COLO829 (cell line): ENCODE results near the gene DPYSL3.

Source experiments
- DNase-seq: peaks from one replicate; pipeline ENCODE4 v3.0.0; 2012; ENCODE audit warnings: low spot score

The DPYSL3 gene

GRCh38 chr5:147437161-147437596 lies 72.7 kb downstream of the DPYSL3 start:
- no peak for DNase-seq

GRCh38 chr5:147436596-147436995 lies 73.3 kb downstream of the DPYSL3 start:
- DNase-seq = no peak

DNA sequence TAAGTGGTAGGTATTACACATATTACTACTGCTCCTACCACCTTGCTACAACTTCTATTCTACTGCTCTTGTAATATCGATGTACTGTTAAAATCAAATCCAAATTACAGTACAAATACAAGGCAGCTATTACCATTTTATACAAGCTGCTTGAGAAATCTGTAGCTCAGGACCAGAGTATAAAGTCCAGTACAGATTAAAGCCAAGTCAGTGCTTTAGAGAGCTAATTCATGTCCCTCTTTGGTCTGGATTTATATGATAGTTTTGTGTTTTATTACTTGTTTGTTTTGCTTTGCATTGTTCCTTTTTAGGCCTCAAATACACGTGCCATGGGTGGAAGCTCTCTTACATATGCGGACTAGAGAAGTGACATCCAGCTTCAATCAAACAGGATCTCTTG lies 75.8 kb downstream of the DPYSL3 start:
- no peak for DNase-seq

- DNase-seq = no peak
Measured at GRCh38 chr5:147432323-147432722, 77.5 kb downstream of the DPYSL3 start.

DNA sequence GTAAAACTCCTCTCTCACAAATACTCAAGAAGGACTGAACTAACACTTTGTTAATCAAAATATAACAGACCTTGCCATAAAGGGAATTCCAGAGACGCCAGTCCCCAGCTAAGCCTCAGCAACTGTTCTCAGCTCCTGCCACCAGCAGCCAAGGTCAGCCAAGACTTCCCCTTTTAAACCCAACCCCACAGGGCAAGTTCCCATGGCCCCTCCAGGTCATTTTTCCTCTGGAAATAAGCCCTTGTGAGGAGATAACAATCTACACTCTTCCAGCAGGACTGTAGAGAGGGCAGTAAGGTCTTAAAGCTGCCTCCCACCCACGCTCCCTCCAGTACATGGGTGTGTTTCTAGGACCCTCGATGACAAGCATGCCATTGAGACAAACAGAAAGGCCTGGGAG lies 78.3 kb downstream of the DPYSL3 start:
- no peak for DNase-seq

DNA sequence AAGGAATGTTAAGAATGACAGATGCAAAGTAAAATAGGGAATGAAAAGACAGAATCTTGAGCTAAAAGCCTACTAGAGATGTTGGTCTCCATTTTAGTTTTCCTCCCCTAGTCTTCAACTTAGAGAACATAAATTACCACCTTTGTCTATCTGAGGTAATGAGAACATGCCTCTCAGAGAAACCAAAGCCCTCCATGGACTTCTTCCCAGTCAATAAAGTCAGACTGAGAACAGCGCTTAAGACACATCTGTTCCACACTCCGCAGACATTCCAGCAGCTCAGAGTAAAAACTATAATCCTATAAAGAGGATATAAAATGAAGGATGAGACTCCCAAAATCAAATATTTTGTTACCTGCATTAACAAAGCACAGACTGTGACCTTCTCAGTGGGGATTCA lies 79.2 kb downstream of the DPYSL3 start:
- no peak for DNase-seq

DNA sequence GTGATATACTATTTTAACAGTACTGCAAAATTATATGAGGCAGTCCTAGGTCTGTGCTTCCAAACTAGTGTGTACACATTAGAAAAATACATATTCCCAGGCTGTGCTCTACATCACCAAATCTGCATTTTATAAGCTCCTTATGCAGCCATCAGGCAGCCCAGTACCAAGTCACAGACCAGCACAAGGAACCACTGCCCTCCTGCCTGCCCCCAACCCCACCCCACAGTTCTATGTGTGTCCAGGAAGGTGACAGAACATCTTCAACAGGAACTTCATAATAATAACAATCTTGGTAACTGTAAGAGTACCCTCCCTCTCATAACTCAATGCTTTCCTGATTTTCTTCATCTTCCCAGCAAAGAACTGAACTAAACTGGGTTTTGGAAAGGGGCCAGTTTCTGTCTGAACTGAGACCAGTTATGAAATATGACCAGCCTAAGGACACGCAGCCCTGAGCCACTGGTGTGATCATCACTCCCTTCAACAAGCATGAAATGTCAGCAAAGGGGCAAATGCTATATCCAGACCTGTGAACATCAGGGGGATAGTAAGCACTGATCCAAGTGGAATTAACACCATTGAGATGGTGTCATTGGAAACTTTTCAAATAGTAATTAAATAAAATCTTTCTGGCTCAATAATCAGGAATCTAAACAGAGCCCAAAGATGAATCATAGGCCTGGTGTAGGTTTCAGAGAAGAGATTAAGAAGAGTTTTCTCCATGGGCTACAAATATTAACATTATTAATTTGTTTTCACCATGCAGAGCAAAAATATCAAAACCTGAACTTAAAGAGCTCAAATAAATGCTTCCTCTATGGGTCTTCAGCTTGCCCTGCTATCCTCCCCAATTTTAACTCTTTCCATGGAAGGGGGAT lies 82.1 kb downstream of the DPYSL3 start:
- no peak for DNase-seq

DNA sequence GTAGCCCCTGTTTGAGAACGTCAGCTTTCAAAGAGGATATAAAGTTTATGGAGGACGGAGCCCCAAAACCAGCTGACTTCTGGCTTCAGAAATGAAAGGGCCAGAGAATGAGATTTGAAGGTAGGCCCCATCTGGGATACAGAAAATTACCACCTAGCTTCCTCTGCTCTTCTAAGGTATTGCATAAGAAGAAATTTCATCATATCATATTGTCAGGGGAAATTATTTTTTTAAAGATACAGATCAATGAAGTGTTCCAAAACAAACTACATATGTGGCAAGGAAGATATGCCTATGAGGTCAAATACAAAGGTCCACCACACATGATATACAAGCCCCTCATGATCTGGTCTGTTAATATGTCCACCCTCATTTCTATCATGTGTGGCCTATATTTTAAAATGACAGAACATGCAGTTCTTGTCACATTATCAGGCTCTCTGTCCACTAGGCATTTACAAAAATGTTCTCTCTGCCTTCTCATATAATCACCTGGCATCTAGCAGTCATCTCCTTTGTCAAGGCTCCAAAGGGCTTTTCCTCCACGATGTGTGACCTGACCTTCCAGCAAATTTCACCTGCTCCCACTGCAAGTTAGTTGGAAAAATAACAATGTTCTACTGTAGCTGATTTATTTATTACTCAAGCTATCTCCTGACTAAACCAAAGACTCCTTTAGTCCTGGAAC lies 83.1 kb downstream of the DPYSL3 start:
- no peak for DNase-seq

DNA sequence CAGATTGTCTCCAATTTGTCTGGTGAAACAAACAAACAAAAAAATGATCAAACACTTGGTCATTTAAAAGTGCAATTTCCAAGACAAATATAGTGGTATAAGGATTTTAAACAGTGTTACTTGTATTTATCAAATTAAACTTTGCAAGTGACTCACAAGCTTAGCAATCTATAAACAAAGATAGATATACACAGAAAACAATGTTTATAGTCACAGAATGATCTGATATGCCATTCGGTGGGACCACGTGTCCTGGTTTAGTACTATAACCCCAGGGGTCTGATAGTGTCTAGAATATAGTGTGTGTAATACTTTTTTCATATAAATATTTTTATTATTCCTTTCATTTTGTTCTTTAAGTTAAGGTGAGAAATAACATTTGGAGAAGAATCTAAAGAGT lies 91.3 kb downstream of the DPYSL3 start:
- no peak for DNase-seq

DNA sequence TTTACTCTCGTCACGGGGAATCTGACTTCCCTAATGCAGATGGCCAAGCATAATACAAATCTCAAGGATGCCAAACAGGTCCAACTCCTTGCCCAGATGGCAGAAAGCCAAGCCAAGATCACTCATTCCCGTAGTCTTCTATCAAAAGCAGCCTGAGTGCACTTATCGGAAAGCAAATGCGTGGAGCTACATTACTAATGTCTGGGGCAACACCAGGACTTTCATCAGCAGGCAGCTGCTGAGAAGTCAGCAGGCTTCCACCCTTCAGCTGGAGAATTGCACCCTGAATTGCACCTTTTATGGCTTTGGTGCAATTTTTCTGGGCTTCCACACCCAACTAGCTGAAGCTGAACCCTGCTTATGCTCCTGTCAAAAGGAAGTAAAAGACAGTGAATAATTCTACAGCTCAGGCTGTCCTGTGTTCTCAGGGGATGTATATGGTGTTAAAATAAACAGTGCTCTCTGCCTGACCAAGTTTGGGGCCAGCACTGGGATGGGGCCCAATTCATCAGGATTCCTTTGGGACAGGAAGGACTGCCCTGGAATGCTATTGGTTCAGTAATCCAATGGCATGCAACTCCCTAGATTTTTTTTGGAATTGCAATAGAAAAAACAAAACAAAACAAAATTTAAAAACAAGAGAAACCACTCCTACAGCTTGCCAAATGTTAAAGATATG lies 92.6 kb downstream of the DPYSL3 start:
- DNase-seq = no peak

DNA sequence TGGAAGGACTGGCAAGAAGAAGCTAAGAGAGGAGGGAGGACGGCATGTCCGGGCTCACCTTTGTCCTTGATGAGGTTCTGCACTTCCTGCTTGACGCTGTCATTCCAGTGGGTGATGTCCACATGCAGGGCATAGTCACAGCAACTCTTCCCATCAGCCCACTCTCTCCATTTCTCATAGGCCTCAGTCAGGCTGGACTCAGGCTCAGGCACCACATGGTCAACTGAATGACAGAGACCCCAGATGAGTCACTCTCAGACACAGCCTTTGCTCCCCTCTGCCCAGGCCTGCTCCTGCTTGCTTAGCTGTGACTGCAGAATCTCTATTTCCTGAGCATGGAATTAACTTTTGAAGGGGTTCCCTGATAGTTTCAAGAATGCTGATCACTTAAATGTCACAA lies 94.2 kb downstream of the DPYSL3 start:
- no peak for DNase-seq

GRCh38 chr5:147413266-147413665 lies 96.6 kb downstream of the DPYSL3 start:
- DNase-seq = no peak

DNA sequence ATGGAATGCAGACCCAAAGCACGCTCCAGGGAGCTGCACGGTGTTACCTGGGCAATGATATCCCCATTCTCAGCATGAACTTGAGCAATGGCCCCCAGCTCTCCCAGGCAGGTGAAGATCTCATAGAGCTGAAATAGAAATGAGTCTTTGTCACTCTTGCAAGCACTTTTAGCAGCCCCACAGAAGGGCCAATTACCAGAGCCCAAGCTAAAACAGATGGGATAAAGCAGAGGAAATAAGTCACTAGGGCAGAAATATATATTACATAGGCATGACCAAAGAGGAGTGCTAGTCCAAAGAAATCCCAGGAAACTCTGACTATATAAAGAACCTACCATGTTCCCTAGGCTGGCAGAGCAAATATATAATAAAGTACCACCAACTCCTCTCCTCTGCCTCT lies 97.3 kb downstream of the DPYSL3 start:
- no peak for DNase-seq

DNA sequence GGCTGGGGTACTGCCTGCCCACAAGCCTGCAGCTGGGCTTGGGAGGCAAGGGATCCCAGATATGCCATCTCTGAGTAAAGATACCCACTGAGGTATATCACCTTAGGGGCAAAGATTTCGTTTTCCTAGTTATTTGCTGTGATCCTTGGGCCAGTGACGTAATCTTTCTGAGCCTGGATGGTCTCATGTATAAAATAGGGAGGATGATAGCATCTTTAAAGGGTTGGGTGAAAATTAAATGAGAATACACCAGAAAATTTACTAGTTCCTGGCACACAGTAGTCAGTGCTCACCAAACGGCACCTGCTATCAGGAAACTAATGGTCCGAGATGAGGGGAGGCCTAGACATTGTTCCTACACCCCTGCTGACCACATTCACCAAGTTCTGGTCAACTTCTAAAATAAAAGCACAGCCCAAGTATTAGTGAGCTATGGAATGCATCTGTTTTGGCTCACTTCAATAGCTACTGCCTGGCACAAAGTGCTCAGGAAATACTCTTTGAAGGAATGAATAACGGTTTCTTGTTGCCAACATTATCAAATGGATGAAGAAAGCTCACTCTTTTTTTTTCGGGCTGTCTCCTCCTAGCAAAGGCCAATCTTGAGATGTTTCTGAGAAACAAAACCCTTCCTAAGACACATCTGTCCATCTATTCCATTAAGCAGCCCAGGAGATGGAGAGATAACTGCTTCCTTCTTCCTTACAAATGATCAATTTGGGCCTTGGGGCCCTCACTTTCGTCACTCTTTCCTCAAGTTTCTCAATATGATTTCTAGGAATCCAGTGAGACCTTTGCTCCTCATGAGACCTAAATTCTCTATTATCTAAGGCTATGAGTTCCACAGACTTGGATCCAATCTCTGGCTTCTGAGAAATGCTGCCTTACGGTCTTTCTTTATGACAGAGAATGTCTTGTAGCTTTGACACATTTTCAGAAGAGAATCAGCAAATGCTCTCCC lies 98.2 kb downstream of the DPYSL3 start:
- DNase-seq = no peak

DNA sequence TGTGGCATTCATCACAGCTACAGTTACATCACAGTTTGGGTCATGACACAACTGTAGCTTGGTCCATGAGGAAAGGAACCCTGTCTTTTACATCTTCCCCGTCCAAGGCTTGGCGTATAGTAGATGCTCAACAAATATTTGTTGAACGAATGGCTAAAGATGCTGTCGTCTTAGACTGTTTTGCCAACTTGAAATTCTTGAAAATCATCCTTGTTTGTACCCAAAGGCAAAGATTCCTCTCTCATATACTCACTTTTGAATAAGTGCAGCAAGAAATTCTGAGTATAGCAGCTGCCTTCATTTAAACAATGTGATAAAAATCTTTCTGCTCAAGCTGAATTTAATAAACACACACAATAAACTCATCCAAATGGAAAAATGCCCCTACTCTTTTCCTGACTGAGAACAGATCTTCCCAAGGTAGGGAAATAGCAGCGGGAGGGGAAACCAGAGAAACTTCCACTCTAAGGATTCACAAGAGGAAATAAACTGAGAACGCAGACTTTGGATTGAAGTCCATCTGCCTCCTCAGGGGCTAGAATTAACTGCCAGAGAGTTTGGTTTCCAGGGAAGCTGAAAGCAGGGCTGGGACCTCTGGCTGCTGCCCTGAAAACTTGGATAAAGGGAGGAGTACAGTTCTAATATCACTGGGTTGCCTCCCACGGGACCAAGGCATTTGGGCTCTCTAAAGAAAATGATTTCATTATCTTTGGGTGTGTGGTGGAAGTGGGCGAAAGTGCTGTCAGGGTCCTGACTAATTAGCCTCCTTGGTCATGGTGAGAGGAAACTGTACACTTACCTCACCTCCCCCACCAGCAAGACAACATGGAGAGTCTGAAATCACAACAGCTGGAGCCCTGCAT lies 99.1 kb downstream of the DPYSL3 start:
- no peak for DNase-seq

- DNase-seq = no peak
Measured at GRCh38 chr5:147408980-147409379, 100.9 kb downstream of the DPYSL3 start.

DNA sequence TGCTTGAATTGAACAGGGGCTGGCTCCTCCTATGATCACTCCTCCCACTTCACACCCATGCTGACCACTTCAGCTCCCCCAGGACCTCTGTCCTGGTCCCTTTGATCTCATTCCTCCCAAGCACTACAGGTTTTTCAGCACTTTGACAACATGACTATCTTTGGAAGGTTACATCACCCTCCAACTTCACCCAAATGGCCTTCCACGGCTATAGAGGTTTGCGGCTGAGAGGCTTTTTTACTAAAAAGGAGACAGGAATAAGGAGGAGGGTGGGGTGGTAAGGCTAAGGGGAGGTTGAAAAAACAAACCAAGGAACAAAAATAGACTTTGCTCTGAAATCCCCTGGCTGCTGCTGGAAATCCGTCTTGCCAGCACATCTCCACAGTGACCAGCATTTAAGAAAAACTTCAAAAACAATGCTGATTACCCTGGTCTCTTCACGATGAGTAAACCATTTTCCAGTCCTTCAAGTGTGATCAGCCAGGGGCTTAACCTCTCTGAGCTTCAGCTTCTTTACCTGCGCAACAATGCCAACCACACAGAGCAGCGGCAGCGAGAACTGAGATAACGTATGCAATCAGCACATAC lies 102.7 kb downstream of the DPYSL3 start:
- no peak for DNase-seq

DNA sequence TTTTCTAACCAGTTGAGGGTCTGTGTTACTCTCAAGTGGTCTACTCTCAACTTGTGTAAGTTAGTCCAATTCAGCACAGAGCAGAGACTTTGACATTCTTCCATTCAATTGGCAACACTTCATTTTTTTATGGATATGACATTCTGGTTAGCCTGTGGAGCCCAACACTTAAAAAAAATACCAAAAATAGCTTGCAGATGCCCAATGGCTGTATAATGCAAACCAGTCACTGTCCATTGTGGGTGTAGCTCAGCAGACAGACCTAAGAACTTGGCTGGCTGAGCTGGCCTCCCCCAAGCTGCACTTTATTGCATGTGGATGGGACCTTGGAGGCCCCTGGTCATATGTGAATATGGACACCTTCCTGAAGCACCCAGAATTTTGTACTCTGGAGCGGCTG lies 103.2 kb downstream of the DPYSL3 start:
- DNase-seq = no peak

DNA sequence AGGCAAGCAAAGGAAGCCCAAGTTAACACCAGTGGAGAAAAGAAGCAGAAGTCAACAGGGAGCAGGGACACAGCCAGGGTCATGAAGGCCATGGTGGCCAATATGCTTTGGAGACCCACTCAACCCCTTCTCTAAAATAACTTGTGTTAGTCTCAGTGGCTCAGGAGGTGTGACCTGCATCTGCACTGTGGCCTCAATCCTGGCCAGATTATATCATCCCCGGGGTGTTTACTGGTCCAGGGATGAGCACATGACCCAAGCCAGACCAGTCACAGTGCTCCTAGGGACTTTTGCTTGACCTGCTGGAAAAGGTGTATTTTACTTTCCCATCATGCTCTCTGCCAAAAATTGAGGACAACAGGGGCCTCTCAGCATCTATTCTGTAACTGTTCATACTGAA lies 105.2 kb downstream of the DPYSL3 start:
- DNase-seq = no peak
